DND-41 (cell line): ENCODE results near the gene SMCO2.
"Not testable (repeated sequence)": the region's sequence is repeated elsewhere in the genome, so short reads cannot be mapped to it uniquely, and the experiment has no call there.

Source experiments
- ATAC-seq: fragments of 200-7000 bp; cut with Tn5 transposase; 3 replicates; pipeline ENCODE4 v1.9.1; 2021; ENCODE audit warnings: low read depth; ENCODE audit not compliant: insufficient read depth
- DNase-seq: peaks from one replicate; pipeline ENCODE4 v3.0.0-alpha.2; 2020
- H2AFZ ChIP-seq: 2 replicates; pipeline ENCODE4 v1.6.0; 2012; ENCODE audit warnings: low read depth, low read length
- H3K27ac ChIP-seq: 2 replicates; pipeline ENCODE4 v1.5.1; 2012; ENCODE audit warnings: low read length, inconsistent platforms
- H3K27me3 ChIP-seq: fragments of 200-600 bp; sonication (generic); 2 replicates; pipeline ENCODE4 v1.6.0; 2012; ENCODE audit warnings: low read length, mild to moderate bottlenecking, inconsistent platforms; ENCODE audit not compliant: insufficient read depth, poor library complexity
- H3K36me3 ChIP-seq: 2 replicates; pipeline ENCODE4 v1.5.1; 2012; ENCODE audit warnings: low read length, inconsistent platforms; ENCODE audit not compliant: insufficient read depth
- H3K4me1 ChIP-seq: 2 replicates; pipeline ENCODE4 v1.5.1; 2012; ENCODE audit warnings: mild to moderate bottlenecking, low read length; ENCODE audit not compliant: insufficient read depth
- H3K4me2 ChIP-seq: 2 replicates; pipeline ENCODE4 v1.6.0; 2012; ENCODE audit warnings: mild to moderate bottlenecking, moderate library complexity, low read length, inconsistent platforms; ENCODE audit not compliant: insufficient read depth
- H3K4me3 ChIP-seq, 2 experiments: fragments of 200-600 bp in 1 of 2; shearing (Covaris generic) in 1 of 2; 2 replicates each; pipeline ENCODE4 v1.5.1; 2012 to 2016; ENCODE audit warnings: inconsistent platforms in 2 of 2, low read length in 2 of 2, mild to moderate bottlenecking in 2 of 2, low read depth in 1 of 2, moderate library complexity in 1 of 2
- H3K79me2 ChIP-seq: 2 replicates; pipeline ENCODE4 v1.6.0; 2012; ENCODE audit warnings: low read length, inconsistent platforms; ENCODE audit not compliant: insufficient read depth
- H3K9ac ChIP-seq: 2 replicates; pipeline ENCODE4 v1.6.0; 2012; ENCODE audit warnings: low read depth, mild to moderate bottlenecking, inconsistent platforms, low read length, moderate library complexity
- H3K9me3 ChIP-seq: 2 replicates; pipeline ENCODE4 v1.5.1; 2012; ENCODE audit warnings: low read length, moderate library complexity, mild to moderate bottlenecking, inconsistent platforms; ENCODE audit not compliant: insufficient read depth, severe bottlenecking
- H4K20me1 ChIP-seq: 2 replicates; pipeline ENCODE4 v1.6.0; 2012; ENCODE audit warnings: low read length; ENCODE audit not compliant: insufficient read depth
- EZH2 ChIP-seq: IDR thresholded peaks from 3 replicates; pipeline ENCODE4 v1.6.1; 2012; ENCODE audit warnings: borderline replicate concordance, low read depth, mild to moderate bottlenecking, moderate library complexity, low read length, inconsistent platforms; ENCODE audit not compliant: severe bottlenecking
- TF ChIP-seq, protein P1 (sequence below): IDR thresholded peaks from 2 replicates; pipeline ENCODE4 v1.5.1; 2012; ENCODE audit warnings: borderline replicate concordance, low read length, moderate library complexity, mild to moderate bottlenecking; ENCODE audit not compliant: poor library complexity, severe bottlenecking; ENCODE audit errors: extremely low read depth

Gene SMCO2

DNA sequence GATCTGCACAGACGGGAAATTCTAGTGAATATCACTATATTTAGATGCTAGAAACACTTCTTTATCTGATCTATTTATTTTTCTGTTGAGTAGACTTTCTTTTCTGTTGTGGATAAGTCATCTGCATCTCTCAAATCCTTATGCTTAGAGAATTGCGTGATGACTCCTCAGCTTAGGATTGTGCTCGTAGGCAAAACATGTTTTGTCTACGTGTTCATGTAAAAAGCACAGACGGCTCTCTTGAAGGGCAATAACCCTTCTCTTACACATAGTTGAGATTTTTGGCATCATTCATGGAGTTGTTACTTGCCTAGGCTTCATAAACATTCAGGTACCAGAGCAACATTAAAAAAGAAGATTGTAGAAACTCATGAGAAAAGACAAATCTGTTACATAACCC, 96.1 kb downstream of the SMCO2 start:
- no peak overlapping the region for H3K27ac ChIP-seq
- no peaks in the 10 kb centered on the region for H4K20me1 ChIP-seq
- H3K4me3 ChIP-seq = no peak overlapping the region
- no peaks in the 10 kb centered on the region for H3K4me1 ChIP-seq
- TF ChIP-seq EZH2 = no peak
- TF ChIP-seq, protein P1, sequence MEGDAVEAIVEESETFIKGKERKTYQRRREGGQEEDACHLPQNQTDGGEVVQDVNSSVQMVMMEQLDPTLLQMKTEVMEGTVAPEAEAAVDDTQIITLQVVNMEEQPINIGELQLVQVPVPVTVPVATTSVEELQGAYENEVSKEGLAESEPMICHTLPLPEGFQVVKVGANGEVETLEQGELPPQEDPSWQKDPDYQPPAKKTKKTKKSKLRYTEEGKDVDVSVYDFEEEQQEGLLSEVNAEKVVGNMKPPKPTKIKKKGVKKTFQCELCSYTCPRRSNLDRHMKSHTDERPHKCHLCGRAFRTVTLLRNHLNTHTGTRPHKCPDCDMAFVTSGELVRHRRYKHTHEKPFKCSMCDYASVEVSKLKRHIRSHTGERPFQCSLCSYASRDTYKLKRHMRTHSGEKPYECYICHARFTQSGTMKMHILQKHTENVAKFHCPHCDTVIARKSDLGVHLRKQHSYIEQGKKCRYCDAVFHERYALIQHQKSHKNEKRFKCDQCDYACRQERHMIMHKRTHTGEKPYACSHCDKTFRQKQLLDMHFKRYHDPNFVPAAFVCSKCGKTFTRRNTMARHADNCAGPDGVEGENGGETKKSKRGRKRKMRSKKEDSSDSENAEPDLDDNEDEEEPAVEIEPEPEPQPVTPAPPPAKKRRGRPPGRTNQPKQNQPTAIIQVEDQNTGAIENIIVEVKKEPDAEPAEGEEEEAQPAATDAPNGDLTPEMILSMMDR = no peak
- ATAC-seq (no peak), DNase-seq (no peak)
- H3K27me3 ChIP-seq = no peaks in the 10 kb centered on the region
- H3K9me3 ChIP-seq = no peaks in the 10 kb centered on the region
- no peak overlapping the region for H2AFZ ChIP-seq
- no peak overlapping the region for H3K4me2 ChIP-seq
- no peaks in the 10 kb centered on the region for H3K36me3 ChIP-seq
- no peaks in the 10 kb centered on the region for H3K79me2 ChIP-seq
- no peak overlapping the region for H3K9ac ChIP-seq

- H3K9ac ChIP-seq, H3K9me3 ChIP-seq, H2AFZ ChIP-seq, H3K4me3 ChIP-seq, H3K27ac ChIP-seq, ATAC-seq, H3K79me2 ChIP-seq, DNase-seq, H3K27me3 ChIP-seq, H3K4me2 ChIP-seq, H3K4me1 ChIP-seq, H4K20me1 ChIP-seq, H3K36me3 ChIP-seq: not testable (repeated sequence)
Measured at GRCh38 chr12:27544858-27545257, 98.3 kb downstream of the SMCO2 start.

- no peak for DNase-seq
- H2AFZ ChIP-seq = no peak overlapping the region
- no peak overlapping the region for H3K4me3 ChIP-seq
- no peak for TF ChIP-seq EZH2
- TF ChIP-seq, protein P1 = no peak
- no peak overlapping the region for H3K27ac ChIP-seq
- no peaks in the 10 kb centered on the region for H3K79me2 ChIP-seq
- H4K20me1 ChIP-seq = no peaks in the 10 kb centered on the region
- H3K4me1 ChIP-seq = no peaks in the 10 kb centered on the region
- no peak for ATAC-seq
- no peaks in the 10 kb centered on the region for H3K9me3 ChIP-seq
- H3K9ac ChIP-seq = no peak overlapping the region
- H3K27me3 ChIP-seq = no peaks in the 10 kb centered on the region
- no peak overlapping the region for H3K4me2 ChIP-seq
- H3K36me3 ChIP-seq = no peaks in the 10 kb centered on the region
Measured at GRCh38 chr12:27545665-27546064, 99.1 kb downstream of the SMCO2 start.

DNA sequence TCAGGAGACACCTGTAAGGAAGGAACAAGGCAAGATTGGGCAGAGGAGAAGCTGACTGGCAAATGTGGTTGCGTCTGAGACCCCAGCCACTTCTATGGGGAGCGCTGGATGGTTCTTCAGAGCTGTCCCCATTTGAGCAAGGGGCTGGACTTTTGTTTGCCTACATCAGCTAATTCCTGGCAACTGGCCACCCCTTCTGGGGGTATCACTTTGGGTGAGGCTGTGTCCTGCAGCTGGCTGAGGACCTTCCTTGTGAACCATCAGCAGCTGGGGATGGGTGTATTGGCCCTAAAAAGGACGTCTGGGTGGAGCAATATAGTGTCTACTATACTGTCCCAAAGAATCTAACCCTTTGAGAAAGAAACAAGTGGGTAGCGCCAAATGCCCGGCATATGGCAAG, 101.1 kb downstream of the SMCO2 start:
- H3K4me1 ChIP-seq = no peaks in the 10 kb centered on the region
- ATAC-seq = no peak
- no peak overlapping the region for H3K4me3 ChIP-seq
- TF ChIP-seq, protein P1 = no peak
- TF ChIP-seq EZH2 = no peak
- H3K9me3 ChIP-seq = no peaks in the 10 kb centered on the region
- H4K20me1 ChIP-seq = no peaks in the 10 kb centered on the region
- H3K9ac ChIP-seq = no peak overlapping the region
- no peak overlapping the region for H2AFZ ChIP-seq
- no peak overlapping the region for H3K4me2 ChIP-seq
- no peaks in the 10 kb centered on the region for H3K79me2 ChIP-seq
- no peak overlapping the region for H3K27ac ChIP-seq
- DNase-seq = no peak
- H3K36me3 ChIP-seq = no peaks in the 10 kb centered on the region
- H3K27me3 ChIP-seq = no peaks in the 10 kb centered on the region
